ENCODE measurements around the gene METTL6.

DNA sequence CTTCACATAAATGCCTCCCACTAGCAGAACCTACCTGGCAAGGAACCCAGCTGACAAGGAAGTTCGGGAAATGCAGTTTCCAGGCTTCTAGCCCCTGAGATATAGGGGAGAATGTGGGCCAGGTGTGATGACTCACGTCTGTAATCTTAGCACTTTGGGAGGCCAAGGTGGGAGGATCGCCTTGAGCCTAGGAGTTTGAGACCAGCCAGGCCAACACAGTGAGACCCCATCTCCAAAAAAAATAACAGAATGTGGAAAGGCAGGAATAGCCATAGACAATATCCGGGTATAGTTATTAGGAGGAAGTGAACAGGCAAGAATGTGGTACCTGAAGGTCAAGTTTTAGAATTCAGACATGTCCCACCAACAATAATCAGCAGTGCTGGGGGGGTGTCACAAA is 54.4 kb downstream of the METTL6 start:
- TF ChIP-seq, protein P1, sequence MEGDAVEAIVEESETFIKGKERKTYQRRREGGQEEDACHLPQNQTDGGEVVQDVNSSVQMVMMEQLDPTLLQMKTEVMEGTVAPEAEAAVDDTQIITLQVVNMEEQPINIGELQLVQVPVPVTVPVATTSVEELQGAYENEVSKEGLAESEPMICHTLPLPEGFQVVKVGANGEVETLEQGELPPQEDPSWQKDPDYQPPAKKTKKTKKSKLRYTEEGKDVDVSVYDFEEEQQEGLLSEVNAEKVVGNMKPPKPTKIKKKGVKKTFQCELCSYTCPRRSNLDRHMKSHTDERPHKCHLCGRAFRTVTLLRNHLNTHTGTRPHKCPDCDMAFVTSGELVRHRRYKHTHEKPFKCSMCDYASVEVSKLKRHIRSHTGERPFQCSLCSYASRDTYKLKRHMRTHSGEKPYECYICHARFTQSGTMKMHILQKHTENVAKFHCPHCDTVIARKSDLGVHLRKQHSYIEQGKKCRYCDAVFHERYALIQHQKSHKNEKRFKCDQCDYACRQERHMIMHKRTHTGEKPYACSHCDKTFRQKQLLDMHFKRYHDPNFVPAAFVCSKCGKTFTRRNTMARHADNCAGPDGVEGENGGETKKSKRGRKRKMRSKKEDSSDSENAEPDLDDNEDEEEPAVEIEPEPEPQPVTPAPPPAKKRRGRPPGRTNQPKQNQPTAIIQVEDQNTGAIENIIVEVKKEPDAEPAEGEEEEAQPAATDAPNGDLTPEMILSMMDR (conservative IDR thresholded peaks at IDR 0.05; ENCODE audit: low read depth, low read length) = no peak
- no peak for TF ChIP-seq CHD1 (IDR thresholded peaks at IDR 0.05; ENCODE audit: low read depth, low read length)
- no peak for TF ChIP-seq RFX5 (IDR thresholded peaks at IDR 0.05; ENCODE audit: low read depth, low read length)
- TF ChIP-seq, protein P2, sequence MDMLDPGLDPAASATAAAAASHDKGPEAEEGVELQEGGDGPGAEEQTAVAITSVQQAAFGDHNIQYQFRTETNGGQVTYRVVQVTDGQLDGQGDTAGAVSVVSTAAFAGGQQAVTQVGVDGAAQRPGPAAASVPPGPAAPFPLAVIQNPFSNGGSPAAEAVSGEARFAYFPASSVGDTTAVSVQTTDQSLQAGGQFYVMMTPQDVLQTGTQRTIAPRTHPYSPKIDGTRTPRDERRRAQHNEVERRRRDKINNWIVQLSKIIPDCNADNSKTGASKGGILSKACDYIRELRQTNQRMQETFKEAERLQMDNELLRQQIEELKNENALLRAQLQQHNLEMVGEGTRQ (IDR thresholded peaks at IDR 0.05; ENCODE audit: low read depth, low read length) = no peak
- no peak for TF ChIP-seq POLR2A (IDR thresholded peaks at IDR 0.05; ENCODE audit: low read depth, low read length)
- TF ChIP-seq MXI1 (IDR thresholded peaks at IDR 0.05; ENCODE audit: borderline replicate concordance, low read depth, low read length) = no peak
- TF ChIP-seq RAD21 (IDR thresholded peaks at IDR 0.05; ENCODE audit: low read length) = no peak
- no peak for TF ChIP-seq SMC3 (IDR thresholded peaks at IDR 0.05; ENCODE audit: low read depth, low read length)
